LoVo (cell line): ENCODE measurements around the gene UBXN10.

ENCODE experiments used
- DNase-seq: peaks from one replicate; pipeline ENCODE4 v3.0.0-alpha.2; 2016; ENCODE audit warnings: low spot score

The UBXN10 gene

DNA sequence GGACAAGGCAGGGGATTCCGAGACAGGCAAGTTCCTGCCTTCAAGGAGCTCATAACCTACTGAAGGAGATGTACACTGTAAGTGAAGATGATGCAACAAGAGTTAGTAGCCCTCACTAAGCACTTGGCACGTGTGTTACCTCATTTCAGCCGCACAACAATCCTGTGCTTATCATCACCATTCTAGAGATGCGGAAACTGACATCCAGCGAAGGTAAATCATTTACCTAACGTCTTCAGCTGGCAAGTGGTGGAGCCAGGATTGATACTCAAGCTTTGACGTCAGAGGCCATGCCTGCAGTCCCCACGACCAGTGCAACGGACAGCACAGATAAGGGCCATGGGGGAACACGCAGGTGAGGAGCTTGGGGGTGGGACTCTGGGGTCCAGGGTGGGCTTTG, 2.9 kb upstream of the UBXN10 start:
- DNase-seq: no peak

GRCh38 chr1:20183616-20184271, 2.2 kb upstream of the UBXN10 start:
- no peak for DNase-seq

- DNase-seq: no peak
These were observed 1.4 kb upstream of the UBXN10 start for GRCh38 chr1:20184481-20184900.

- no peak for DNase-seq
These were observed 681 bp upstream of the UBXN10 start for GRCh38 chr1:20184997-20185833.

DNA sequence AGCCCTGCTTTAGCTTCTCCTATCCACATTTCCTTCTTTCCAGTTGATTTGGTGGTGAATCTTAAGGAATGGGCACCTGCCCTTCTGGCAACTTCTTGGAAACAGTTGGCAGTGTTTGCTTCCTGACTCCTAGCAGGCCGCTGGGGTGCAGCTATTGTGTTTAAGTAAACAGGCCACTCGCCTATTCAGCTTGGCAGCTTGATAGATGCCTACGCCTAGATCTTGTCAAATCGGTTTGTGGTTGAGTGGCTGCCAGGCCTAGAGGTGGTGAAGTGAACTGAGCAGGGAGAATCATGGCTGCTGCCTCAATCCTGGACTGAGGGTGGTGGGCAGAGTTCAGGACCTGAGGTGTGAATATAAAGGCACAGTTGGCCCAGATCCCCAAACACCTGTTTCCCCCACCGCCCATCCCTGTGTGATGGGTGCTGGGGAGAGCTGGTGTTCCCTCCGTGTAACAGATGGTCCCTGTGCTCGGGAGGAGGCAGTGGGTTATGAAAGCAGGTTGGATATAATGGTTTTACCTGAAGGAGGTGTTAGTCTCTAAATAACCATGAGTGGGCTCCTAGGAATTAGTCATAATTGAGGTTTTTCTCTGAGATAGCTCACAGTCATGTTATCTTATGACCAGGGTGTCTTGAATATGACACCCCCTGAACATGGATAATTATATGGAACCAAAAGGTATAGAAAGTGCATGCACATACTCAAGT, 1.4 kb downstream of the UBXN10 start:
- no peak for DNase-seq

DNA sequence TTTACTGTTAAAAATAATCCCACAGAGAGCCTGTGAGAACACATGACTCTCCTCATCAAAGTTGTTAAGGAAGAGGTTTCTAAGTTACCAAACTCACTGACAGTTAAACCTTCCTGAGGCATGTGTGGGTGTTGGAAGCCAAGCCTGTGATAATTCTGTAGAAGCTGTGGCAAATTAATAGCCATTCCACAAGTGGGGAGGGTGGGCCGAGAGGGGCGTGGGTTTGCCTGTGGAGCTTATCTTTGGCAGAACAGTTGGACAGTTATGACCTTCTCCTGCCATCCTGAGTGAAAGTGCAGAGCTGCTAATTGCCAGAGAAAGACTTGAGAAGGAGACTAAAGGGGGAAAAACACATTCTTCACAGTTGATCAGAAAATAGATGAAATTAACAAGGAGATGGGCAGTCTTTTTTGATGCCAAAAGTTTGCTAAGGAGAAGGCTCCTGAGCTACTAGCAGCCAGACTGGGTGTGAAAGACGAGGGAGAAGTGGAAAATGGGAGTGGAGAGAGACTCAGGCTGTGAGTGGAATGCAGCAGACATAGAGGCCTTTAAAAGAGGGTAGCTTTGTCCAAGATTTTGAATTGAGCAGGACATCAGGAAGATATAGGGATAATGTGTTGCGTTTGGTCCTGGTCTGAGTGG, 2.0 kb downstream of the UBXN10 start:
- DNase-seq: no peak

GRCh38 chr1:20188455-20188817, 2.5 kb downstream of the UBXN10 start:
- DNase-seq: no peak

GRCh38 chr1:20189664-20190063, 3.8 kb downstream of the UBXN10 start:
- no peak for DNase-seq

- DNase-seq: no peak
These were observed 4.6 kb downstream of the UBXN10 start for GRCh38 chr1:20190256-20191160.

GRCh38 chr1:20191266-20191825, 5.5 kb downstream of the UBXN10 start:
- no peak for DNase-seq

GRCh38 chr1:20192364-20192763, 6.5 kb downstream of the UBXN10 start:
- DNase-seq: no peak

DNA sequence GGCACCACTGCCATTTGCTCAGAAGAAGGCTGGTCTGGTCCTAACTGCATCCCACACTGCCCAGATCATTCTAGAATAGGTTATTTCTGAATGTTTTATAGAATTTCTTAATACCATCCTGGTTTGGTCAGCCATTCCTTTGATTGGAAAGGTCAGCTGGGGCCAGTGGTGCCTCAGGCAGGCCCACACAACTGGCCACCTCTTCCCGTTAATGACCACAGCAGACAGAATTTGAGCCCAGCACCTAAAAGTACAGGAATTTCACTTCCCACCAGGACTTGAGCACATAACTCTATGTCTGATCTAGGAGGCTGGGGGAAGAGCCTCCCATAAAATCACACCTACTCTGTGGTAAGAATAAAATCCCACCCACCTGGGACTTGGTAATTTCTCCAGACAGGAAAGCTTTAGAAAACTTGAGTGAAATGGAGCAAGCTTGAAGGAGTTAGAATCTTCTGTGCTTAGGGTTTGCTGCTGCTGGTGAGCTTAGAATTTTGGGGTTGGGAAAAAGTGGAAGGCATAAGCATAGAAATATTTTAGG, 7.0 kb downstream of the UBXN10 start:
- DNase-seq: no peak

DNA sequence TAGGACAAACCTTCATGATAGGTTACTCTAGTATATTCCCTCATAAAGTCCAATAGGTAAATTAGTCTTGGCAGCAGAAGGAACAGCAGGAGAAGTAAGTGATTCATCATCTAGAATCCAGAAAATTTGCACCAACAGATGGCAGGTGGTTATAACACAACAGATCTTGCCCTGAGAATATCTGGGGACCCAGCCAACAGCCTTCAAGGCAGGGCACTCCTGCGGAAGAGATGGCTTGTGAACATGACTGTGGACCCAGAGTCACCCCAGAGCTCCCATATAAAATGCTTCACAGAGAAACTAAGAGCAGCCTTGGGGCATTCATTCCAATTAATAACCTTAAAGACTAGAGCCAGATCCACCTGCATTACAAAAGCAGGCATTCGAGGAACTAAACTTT, 8.3 kb downstream of the UBXN10 start:
- peak; percentile 33 for DNase-seq

DNA sequence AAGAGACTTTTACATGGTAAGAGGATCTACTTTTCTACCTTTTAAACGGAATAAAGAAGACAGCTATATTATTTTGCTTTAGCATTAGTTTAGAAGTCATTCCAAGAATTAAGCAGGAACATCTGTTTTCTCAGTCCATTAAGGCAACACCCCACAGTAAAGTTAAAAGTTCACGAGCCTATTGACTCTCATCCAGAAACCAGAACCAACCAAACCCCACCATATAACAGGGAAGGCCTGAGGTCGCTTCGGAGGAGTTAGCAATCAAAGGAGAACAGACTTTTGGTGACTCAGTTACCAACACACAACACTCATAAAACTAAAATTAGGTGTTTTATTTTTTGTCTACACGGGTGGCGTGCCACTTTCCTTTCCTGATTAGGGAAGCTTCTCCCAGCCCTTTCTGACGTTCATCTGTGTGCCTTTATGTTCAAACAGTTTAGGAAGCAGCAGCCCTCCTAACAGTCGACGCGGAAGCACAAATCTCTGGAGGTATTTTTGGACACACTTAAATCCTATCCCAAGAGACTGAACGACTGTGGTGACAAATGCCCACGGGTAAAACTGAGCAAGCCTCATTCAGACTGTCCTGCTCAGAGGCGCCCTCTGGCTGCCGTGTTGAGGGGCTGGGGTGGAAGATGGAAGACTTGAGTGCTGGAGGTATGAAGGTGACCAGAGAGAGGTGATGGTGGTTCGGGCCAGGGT, 9.0 kb downstream of the UBXN10 start:
- peak; percentile 70 for DNase-seq

GRCh38 chr1:20195462-20195780, 9.5 kb downstream of the UBXN10 start:
- DNase-seq: no peak

DNA sequence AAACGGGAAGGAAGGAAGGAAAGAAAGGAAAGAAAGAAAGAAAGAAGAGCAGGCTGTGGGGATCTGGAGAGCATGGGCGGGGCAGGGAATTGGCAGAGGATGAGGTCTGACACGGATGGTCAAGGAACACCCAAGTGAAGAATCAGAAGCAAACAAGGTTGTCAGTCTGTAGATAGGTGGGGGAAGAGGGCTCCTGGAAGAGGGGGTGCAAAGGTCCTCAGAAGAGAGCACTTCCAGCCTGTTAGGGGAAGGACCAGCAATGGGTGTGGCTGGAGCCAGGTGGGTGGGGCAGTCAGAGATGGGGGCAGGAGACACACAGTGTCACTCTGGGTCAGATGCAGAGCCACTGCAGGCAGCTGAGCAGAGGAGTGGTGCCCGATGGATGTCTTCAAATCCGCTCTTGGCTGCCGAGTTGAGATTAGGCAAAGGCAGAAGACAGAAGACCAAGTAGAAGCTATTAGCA, 11.5 kb downstream of the UBXN10 start:
- DNase-seq: no peak

DNA sequence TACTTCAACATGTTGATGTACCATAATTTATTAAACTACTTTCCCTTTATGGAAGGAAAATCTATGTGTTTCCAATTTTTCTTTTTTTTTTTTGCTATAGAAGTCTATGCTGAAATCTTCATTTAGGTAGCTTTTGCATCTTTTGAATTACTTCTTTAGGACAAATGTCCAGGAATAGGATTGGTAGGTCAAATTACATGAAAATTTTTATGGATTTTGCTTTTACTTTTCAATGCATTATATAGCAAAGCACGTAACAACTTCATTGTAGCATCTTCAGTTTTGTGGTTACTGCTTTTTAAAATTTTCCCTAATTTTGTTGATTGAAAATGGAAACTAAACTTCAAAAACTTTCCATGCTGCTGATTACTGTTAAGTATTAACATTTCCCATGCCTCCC, 12.4 kb downstream of the UBXN10 start:
- DNase-seq: no peak

- no peak for DNase-seq
These were observed 13.0 kb downstream of the UBXN10 start for GRCh38 chr1:20198918-20199317.

DNA sequence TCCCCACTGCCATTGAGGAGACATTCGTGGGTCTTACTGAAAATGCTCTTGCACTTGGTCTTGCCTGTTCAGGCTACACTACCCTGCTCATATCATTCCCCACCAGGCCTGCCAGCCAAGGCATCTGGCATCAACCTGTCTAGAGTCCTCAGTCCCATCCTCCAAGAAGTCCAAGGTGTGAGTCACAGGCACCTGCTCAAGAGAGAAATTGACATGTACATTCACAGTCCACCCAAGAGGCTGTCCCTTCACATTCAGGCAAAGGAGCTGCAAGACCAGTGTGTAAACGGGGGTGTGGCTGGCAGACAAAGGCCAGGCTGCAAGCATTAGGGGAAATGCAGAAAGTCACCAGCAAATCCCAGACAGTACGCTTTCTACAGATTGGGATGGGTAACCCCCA, 13.5 kb downstream of the UBXN10 start:
- DNase-seq: peak; percentile 40

DNA sequence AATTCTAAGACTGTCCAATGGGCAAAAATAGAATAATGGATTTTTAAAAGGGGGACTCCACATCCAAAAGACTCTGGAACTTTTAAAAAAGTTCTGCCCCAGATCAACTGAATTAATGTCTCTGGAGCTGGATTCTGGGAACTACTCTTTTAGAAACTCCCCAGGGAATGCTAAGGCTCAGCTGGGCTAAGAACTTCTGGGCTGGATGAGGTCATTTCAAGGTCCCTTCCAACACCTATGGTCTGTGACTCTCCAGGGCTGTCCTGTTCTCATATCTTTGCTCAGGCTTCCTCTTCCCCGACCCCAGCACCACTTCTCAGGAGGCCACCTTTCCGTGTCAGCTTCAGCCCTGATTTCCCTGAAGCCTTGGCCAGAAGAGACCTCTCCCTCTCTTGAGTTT, 13.9 kb downstream of the UBXN10 start:
- no peak for DNase-seq
